HG03139 (cell line): ENCODE data around the gene PPEF2.

Experiments
- ATAC-seq: cut with Tn5 transposase; IDR thresholded peaks from one replicate; pipeline ENCODE4 v1.9.1; 2021; ENCODE audit not compliant: unreplicated experiment

Gene PPEF2

GRCh38 chr4:75898536-75898935, 3.7 kb downstream of the PPEF2 start:
- no peak for ATAC-seq

- no peak for ATAC-seq
Observed at GRCh38 chr4:75895744-75896314, 6.4 kb downstream of the PPEF2 start.

- no peak for ATAC-seq
Observed at GRCh38 chr4:75892508-75892907, 9.7 kb downstream of the PPEF2 start.

GRCh38 chr4:75891611-75892010, 10.6 kb downstream of the PPEF2 start:
- no peak for ATAC-seq

- no peak for ATAC-seq
Observed at GRCh38 chr4:75889537-75890199, 12.6 kb downstream of the PPEF2 start.

GRCh38 chr4:75886104-75886503, 16.1 kb downstream of the PPEF2 start:
- no peak for ATAC-seq

- ATAC-seq = no peak
Observed at GRCh38 chr4:75881476-75881875, 20.8 kb downstream of the PPEF2 start.

- ATAC-seq = no peak
Observed at GRCh38 chr4:75880278-75880677, 22.0 kb downstream of the PPEF2 start.

GRCh38 chr4:75878246-75878756, 24.0 kb downstream of the PPEF2 start:
- ATAC-seq = no peak

- no peak for ATAC-seq
Observed at GRCh38 chr4:75876218-75876617, 26.0 kb downstream of the PPEF2 start.

- ATAC-seq = no peak
Observed at GRCh38 chr4:75869100-75869499, 33.2 kb downstream of the PPEF2 start.

GRCh38 chr4:75867130-75867529, 35.1 kb downstream of the PPEF2 start:
- ATAC-seq = no peak

- ATAC-seq = no peak
Observed at GRCh38 chr4:75860606-75861005, 41.6 kb downstream of the PPEF2 start.

GRCh38 chr4:75858721-75859120, 43.5 kb downstream of the PPEF2 start:
- no peak for ATAC-seq

- no peak for ATAC-seq
Observed at GRCh38 chr4:75849461-75849860, 52.8 kb downstream of the PPEF2 start.

- ATAC-seq = no peak
Observed at GRCh38 chr4:75848891-75849290, 53.4 kb downstream of the PPEF2 start.

GRCh38 chr4:75848171-75848760, 54.0 kb downstream of the PPEF2 start:
- peak; percentile 68 for ATAC-seq

- no peak for ATAC-seq
Observed at GRCh38 chr4:75845992-75846391, 56.3 kb downstream of the PPEF2 start.

GRCh38 chr4:75844151-75844662, 58.0 kb downstream of the PPEF2 start:
- no peak for ATAC-seq

- ATAC-seq = no peak
Observed at GRCh38 chr4:75843596-75843995, 58.7 kb downstream of the PPEF2 start.

GRCh38 chr4:75841641-75842520, 60.4 kb downstream of the PPEF2 start:
- ATAC-seq = no peak
